ENCODE data around the gene MCOLN3.

Gene MCOLN3, protein sequence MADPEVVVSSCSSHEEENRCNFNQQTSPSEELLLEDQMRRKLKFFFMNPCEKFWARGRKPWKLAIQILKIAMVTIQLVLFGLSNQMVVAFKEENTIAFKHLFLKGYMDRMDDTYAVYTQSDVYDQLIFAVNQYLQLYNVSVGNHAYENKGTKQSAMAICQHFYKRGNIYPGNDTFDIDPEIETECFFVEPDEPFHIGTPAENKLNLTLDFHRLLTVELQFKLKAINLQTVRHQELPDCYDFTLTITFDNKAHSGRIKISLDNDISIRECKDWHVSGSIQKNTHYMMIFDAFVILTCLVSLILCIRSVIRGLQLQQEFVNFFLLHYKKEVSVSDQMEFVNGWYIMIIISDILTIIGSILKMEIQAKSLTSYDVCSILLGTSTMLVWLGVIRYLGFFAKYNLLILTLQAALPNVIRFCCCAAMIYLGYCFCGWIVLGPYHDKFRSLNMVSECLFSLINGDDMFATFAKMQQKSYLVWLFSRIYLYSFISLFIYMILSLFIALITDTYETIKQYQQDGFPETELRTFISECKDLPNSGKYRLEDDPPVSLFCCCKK

DNA sequence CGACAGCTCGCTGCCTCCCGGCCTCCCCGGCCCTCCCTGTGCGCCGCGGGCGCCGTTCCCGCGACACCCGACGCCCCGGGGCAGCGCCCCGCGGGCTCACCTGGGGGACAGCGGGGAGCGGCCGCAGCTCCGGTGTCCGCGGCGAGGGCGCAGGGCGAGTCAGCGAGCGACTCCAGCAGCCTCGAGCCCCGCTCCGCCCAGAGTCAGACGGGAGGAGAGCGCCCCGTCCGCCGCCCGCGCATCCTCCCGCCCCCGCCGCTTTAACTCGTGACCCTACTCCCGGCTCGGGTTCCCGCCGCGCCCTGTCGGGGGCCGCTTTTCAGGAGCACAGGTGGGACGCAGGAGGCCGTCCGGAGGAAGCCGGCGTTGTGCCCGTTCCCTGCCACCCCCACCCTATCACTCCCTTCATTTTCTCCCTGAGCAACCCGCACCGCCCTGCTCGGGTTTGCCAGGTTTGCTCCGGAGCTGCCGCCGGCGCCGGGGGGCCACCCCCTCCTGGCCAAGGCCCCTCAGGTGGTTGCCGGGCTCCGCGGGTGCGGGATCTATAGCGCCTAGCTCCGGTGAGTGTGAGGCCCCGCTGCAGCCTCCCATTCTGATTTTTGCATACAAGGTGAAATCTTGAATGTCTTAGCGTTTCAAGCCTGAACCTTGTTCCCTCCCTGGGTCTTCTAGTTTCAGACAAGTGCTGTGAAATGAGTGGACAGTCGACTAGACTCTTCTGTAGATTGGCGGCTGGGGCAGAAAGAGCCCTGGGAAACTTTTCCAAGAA, at the start of gene MCOLN3:
Gene MCOLN3 (minus strand): TSS at position 205 of the 769 bp plus-strand sequence. CDS start 3,140 bp downstream, outside the sequence.
- peak within 1 kb of the TSS; percentile 26 for H3K4me3 ChIP-seq (ENCODE audit: low read depth, low read length)
- DNase-seq (ENCODE audit: low read depth, low spot score): no peak
- in situ Hi-C loops (cut with HindIII; ENCODE audit: low sequenced_read_pairs): no loop called here
- TF ChIP-seq, protein P1, sequence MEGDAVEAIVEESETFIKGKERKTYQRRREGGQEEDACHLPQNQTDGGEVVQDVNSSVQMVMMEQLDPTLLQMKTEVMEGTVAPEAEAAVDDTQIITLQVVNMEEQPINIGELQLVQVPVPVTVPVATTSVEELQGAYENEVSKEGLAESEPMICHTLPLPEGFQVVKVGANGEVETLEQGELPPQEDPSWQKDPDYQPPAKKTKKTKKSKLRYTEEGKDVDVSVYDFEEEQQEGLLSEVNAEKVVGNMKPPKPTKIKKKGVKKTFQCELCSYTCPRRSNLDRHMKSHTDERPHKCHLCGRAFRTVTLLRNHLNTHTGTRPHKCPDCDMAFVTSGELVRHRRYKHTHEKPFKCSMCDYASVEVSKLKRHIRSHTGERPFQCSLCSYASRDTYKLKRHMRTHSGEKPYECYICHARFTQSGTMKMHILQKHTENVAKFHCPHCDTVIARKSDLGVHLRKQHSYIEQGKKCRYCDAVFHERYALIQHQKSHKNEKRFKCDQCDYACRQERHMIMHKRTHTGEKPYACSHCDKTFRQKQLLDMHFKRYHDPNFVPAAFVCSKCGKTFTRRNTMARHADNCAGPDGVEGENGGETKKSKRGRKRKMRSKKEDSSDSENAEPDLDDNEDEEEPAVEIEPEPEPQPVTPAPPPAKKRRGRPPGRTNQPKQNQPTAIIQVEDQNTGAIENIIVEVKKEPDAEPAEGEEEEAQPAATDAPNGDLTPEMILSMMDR (IDR thresholded peaks at IDR 0.05; ENCODE audit: low read depth, low read length): no peak

- TF ChIP-seq, protein P1 (IDR thresholded peaks at IDR 0.05; ENCODE audit: low read depth, low read length): no peak
- in situ Hi-C loops (cut with HindIII; ENCODE audit: low sequenced_read_pairs): no loop called here
- no peak for DNase-seq (ENCODE audit: low read depth, low spot score)
- no peak overlapping the region for H3K4me3 ChIP-seq (ENCODE audit: low read depth, low read length)
Observed at GRCh38 chr1:85093644-85094043, 45.3 kb upstream of the MCOLN3 start.

DNA sequence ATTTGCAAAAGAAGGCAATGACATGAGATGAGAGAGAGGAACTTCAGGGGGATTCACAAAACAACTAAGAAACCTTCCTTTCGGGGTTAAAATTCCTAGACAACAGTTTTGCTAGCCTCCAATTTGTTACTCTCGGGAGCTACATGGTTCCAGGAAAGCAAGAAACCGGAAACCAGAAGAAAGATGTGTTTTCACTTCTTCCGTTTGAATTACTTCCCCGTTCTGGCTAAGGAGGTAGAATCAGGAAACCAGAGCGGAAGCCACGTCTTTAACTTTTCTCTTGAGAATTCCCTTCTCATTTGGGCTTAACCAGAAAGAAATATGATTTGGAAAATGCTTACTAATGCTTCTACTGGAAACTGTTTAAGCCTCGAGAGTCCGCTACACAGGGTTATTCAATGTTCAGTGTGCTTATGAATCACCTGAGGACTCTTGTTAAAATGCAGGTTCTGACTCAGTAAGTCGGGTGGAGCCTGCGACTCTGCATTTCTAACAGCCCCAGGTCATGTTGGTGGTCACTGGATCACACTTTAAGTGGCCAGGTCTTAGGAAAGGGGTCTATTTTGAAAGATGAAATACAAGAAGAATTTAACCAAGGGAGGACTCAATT, 43.5 kb upstream of the MCOLN3 start:
- in situ Hi-C loops (cut with HindIII; ENCODE audit: low sequenced_read_pairs): no loop called here
- H3K4me3 ChIP-seq (ENCODE audit: low read depth, low read length): no peak overlapping the region
- no peak for DNase-seq (ENCODE audit: low read depth, low spot score)
- TF ChIP-seq, protein P1 (IDR thresholded peaks at IDR 0.05; ENCODE audit: low read depth, low read length): no peak

DNA sequence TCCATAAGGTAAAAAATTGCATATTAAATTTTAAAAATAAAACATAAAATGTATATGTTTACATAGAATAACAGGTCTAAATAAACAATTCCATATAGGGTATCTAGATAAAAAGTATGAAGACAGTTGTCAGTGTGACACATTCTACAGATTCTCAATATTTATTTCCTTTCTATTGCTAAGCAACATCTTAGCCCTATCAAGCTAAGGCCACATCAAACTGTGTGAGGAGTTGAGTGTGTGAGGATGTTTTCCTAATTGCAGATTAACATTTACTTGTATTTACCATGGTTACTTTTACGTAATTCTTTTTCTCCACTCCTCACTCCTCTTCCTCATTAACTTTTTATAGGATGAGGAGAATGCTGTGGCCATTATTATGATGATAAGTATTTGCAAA, 41.9 kb upstream of the MCOLN3 start:
- in situ Hi-C loops (cut with HindIII; ENCODE audit: low sequenced_read_pairs): no loop called here
- no peak overlapping the region for H3K4me3 ChIP-seq (ENCODE audit: low read depth, low read length)
- TF ChIP-seq, protein P1 (IDR thresholded peaks at IDR 0.05; ENCODE audit: low read depth, low read length): no peak
- no peak for DNase-seq (ENCODE audit: low read depth, low spot score)

DNA sequence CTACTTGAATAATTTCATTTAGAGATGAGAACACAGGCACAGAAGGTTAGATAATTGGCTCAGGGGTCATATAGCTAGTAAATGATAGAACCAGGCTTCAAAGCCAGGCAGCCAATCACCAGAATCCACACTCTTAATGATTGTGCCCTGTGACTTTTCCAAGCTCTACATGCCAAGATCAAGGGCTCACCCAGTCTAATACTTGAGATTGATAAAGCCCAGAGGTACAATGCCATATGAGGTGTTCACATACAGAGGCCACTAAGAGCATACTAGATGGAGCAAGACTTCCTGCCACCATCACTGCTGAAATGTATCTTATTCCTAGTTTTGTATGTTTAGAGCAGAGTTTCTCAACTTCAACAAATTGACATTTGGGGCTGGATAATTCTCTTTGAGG, 40.9 kb upstream of the MCOLN3 start:
- H3K4me3 ChIP-seq (ENCODE audit: low read depth, low read length): no peak overlapping the region
- TF ChIP-seq, protein P1 (IDR thresholded peaks at IDR 0.05; ENCODE audit: low read depth, low read length): no peak
- no peak for DNase-seq (ENCODE audit: low read depth, low spot score)
- in situ Hi-C loops (cut with HindIII; ENCODE audit: low sequenced_read_pairs): no loop called here

DNA sequence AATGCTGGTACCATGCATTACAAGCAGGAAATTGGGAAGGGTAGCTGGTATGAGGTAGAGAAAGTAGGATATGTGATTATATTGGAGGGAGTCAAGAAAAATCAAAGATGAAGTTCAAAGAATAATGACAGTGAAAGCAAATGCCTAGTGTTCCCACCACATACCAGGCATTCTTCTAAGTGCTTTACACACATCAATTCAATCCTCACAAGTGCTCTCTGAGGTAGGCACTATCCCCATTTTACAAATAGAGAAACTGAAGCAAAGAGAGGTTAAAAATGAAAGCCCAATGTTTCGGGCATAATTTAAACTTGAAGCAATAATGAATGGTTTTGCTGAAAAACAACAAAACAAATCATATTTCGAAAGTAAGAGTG, 40.1 kb upstream of the MCOLN3 start:
- DNase-seq (ENCODE audit: low read depth, low spot score): no peak
- in situ Hi-C loops (cut with HindIII; ENCODE audit: low sequenced_read_pairs): no loop called here
- TF ChIP-seq, protein P1 (IDR thresholded peaks at IDR 0.05; ENCODE audit: low read depth, low read length): no peak
- H3K4me3 ChIP-seq (ENCODE audit: low read depth, low read length): no peak overlapping the region

Measured in astrocyte of the spinal cord (primary cell).